Measurements from ENCODE around the gene AMOTL2. TPM values are rescaled to one million over a fixed set of nuclear protein-coding genes. Genes with fewer than 3 reads are reported as not detected.
A peak's percentile ranks its signal among the peaks of the same experiment; 100 is the strongest.

AMOTL2 gene
- total and polyA plus RNA-seq, 8 donors: 23.8 to 106 (median 47.6) TPM

DNA sequence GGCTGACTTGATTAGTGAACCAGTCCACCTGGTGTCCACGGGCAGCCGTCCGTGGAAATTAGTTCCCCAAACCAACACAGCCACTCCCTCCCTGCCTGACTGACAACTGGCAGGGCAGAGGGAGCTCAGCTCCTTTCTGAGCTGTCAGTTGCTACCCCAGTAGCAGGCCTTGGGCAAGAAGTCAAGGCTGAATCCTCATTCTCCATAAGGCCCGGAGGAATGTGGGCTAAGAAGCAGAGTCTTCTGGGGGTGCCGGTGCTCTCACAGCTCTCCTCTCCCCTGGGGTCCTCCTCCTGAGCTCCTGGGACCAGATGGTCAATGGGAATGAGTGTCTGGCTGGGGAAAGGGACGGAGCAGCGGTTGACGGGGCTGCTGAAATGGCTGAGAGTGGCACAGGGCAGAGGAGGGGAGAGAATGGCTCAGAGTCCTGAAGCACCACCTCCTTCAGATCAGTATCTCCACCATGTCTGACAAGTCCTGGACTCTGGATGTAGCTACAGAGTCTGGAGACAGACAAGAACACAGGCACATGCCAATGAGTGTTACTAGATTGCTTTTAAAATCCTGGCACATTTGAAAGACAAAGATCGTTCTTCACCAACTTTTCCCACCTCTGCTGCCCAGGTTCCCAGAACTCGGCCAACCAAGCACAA, 16.9 kb downstream of the AMOTL2 start:
- H3K4me1 ChIP-seq: peaks cover 37 to 77% of the 10 kb centered on the region in 2 donors
- peaks cover 4 to 76% of the 10 kb centered on the region in 2 donors for H3K36me3 ChIP-seq
- H3K27me3 ChIP-seq: no peaks in the 10 kb centered on the region
- TF ChIP-seq, protein P1, sequence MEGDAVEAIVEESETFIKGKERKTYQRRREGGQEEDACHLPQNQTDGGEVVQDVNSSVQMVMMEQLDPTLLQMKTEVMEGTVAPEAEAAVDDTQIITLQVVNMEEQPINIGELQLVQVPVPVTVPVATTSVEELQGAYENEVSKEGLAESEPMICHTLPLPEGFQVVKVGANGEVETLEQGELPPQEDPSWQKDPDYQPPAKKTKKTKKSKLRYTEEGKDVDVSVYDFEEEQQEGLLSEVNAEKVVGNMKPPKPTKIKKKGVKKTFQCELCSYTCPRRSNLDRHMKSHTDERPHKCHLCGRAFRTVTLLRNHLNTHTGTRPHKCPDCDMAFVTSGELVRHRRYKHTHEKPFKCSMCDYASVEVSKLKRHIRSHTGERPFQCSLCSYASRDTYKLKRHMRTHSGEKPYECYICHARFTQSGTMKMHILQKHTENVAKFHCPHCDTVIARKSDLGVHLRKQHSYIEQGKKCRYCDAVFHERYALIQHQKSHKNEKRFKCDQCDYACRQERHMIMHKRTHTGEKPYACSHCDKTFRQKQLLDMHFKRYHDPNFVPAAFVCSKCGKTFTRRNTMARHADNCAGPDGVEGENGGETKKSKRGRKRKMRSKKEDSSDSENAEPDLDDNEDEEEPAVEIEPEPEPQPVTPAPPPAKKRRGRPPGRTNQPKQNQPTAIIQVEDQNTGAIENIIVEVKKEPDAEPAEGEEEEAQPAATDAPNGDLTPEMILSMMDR (IDR thresholded peaks at IDR 0.05): no peak
- H3K9me3 ChIP-seq: no peaks in the 10 kb centered on the region
- DNase-seq: peak in 1 of 4 donors; percentile 32
- H3K27ac ChIP-seq: peak overlapping the region; percentile 72
- peak; percentile 4 for ATAC-seq
- no peak overlapping the region for H3K4me3 ChIP-seq
- intact Hi-C loops (cut with DNase I): no loop called here

DNA sequence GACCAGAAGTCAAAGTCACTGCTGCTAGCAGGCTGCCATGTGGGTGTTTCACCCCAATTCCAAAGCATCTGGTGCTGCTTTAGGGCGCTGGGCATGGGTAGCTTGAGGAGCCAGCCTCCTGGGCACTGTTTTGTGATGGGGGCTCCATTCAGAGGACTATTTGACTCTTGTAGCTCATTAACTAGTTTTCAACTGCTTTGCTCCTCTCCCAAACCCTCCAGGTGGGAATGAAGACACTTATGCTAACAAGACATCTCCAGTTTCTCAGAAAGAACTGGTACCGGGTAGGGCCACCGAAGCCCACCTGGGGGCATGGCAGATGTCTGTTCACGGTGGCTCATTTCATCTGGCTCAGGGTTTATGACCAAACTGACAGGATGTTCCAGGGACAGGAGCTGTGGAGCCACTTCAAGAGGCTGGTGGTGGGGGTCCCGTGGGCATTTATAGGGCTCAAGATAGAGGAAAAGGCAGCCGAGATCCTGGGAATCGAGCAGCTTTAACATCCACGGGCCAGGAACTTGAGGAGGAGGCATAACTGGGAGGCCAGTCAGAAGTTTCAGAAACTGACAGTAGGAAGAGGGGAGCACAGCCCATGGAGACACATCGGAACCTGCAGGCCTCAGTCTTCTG, 17.7 kb downstream of the AMOTL2 start:
- Histone ChIP-seq H3K4me1 (peaks cover 37 to 73% of the 10 kb centered on the region in 2 donors), H3K36me3 (peaks cover 4 to 68% of the 10 kb centered on the region in 2 donors), H3K27ac (peak overlapping the region; percentile 72), H3K27me3 (no peaks in the 10 kb centered on the region), H3K9me3 (no peaks in the 10 kb centered on the region), H3K4me3 (no peak overlapping the region)
- TF ChIP-seq, protein P1 (IDR thresholded peaks at IDR 0.05): no peak
- DNase-seq (peak in 1 of 4 donors; percentile 20), ATAC-seq (no peak)
- intact Hi-C loops (cut with DNase I): no loop called here

DNA sequence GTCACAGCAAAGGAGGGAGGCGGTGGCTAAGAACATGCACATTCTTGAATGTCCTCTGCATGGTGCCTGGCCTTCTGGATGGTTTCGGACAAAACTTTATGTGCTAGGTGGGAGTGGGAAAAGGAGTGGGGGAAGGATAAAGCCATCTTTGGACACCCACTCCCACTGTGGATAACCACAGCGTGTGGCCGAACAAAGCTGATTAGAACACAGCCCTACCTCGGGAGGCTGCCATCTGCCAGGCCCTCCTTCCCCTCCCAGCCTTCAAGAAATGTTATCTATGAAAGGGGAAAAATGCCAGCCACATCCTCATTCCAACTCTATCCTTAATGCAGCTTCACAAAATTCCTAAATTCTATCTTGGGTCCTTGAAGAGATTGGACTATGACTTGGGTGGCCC, 18.8 kb downstream of the AMOTL2 start:
- Histone ChIP-seq H3K27me3 (no peaks in the 10 kb centered on the region), H3K36me3 (peaks cover 4 to 57% of the 10 kb centered on the region in 2 donors), H3K9me3 (no peaks in the 10 kb centered on the region), H3K4me3 (no peak overlapping the region), H3K4me1 (peaks cover 37 to 67% of the 10 kb centered on the region in 2 donors), H3K27ac (no peak overlapping the region)
- no peak for ATAC-seq
- TF ChIP-seq, protein P1 (IDR thresholded peaks at IDR 0.05): no peak
- no peak for DNase-seq
- intact Hi-C loops (cut with DNase I): no loop called here

DNA sequence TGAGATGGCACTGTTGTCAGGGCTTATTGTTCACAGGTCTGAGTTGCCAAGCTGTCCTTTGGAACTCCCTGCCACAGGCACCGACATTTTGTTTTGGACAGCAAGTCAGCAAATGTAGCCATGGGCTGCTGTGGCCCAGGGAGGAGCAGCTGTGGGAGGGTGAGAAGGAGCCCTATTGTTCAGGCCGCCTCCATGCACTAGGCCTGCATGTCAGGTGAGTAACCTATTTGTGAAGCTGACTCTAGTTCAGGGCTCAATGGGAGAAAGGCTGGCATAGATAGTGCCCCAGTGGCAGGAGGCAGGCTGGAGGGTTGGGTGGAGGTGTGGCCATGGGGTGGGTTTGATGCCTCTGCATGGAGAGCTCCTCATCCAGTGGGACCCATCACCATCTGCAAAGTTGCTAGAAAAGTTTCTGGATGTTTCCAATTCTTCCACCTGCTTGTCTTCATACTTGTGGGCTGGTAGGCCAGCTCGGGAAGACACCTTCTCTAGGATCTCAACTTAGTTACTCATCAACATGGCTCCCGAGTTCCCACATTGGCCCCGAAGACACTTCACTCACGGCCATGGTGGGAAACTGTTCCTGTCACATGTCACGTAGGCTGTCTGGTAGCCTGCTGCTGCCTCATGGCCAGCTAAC, 19.5 kb downstream of the AMOTL2 start:
- no peaks in the 10 kb centered on the region for H3K27me3 ChIP-seq
- ATAC-seq (no peak), DNase-seq (peak in 1 of 4 donors; percentile 25)
- H3K27ac ChIP-seq: peak overlapping the region in 1 of 2 donors; percentile 26
- intact Hi-C loops (cut with DNase I): no loop called here
- no peak overlapping the region for H3K4me3 ChIP-seq
- TF ChIP-seq, protein P1 (IDR thresholded peaks at IDR 0.05): no peak
- H3K36me3 ChIP-seq: peaks cover 1 to 50% of the 10 kb centered on the region in 2 donors
- peaks cover 33 to 60% of the 10 kb centered on the region in 2 donors for H3K4me1 ChIP-seq
- no peaks in the 10 kb centered on the region for H3K9me3 ChIP-seq

All from left lung (tissue), 10 donors.